GM12801 (cell line): ENCODE measurements around the gene TMEM229B.

Source experiments
- CTCF ChIP-seq: IDR thresholded peaks from one replicate; pipeline ENCODE4 v1.5.1; 2011; ENCODE audit warnings: control low read depth; ENCODE audit not compliant: insufficient read length; ENCODE audit errors: extremely low read depth

Gene TMEM229B

GRCh38 chr14:67528276-67528675 is 39.8 kb upstream of the TMEM229B start:
- TF ChIP-seq CTCF: no peak

- TF ChIP-seq CTCF: no peak
These were observed 39.2 kb upstream of the TMEM229B start for GRCh38 chr14:67527756-67528155.

GRCh38 chr14:67526676-67527459 is 38.3 kb upstream of the TMEM229B start:
- no peak for TF ChIP-seq CTCF

GRCh38 chr14:67526181-67526580 is 37.7 kb upstream of the TMEM229B start:
- no peak for TF ChIP-seq CTCF

- no peak for TF ChIP-seq CTCF
These were observed 36.9 kb upstream of the TMEM229B start for GRCh38 chr14:67525389-67525788.

- TF ChIP-seq CTCF: no peak
These were observed 36.1 kb upstream of the TMEM229B start for GRCh38 chr14:67524634-67524963.

- TF ChIP-seq CTCF: no peak
These were observed 35.5 kb upstream of the TMEM229B start for GRCh38 chr14:67523764-67524633.
